ENCODE measurements around the gene CHRM5.

CHRM5 gene, protein sequence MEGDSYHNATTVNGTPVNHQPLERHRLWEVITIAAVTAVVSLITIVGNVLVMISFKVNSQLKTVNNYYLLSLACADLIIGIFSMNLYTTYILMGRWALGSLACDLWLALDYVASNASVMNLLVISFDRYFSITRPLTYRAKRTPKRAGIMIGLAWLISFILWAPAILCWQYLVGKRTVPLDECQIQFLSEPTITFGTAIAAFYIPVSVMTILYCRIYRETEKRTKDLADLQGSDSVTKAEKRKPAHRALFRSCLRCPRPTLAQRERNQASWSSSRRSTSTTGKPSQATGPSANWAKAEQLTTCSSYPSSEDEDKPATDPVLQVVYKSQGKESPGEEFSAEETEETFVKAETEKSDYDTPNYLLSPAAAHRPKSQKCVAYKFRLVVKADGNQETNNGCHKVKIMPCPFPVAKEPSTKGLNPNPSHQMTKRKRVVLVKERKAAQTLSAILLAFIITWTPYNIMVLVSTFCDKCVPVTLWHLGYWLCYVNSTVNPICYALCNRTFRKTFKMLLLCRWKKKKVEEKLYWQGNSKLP
- 0 to 0.19 (median 0) reads per million in 3 donors for total RNA-seq

DNA sequence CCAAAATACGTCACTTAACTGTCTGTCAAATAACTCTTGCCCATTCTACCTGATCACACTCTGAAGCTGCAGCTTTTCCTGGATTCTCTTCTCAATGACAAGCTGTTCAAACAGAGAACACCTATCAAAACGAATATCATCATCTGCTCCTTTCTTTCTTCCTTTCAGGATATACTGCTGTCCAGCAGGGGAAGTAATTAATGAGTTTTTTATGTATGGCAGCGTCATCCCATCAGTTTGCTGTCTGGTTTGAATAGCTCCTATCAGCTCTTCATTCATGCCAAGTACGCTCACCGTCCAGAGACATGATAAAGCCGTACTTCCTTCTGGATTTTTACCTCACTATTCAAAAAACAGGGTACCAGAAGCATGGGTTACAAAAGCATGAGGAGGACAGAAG is at the start of gene CHRM5:
CHRM5 (plus strand) TSS at position 274 of the 400 bp plus-strand sequence. CDS start 94,221 bp downstream, outside the sequence.
- Histone ChIP-seq H3K36me3 (ENCODE audit: control insufficient read depth, insufficient read depth, low read length) (no peaks in the 10 kb centered on the region), H3K27ac (ENCODE audit: insufficient read depth, low read length, poor library complexity, severe bottlenecking) (no peak within 1 kb of the TSS), H3K4me1 (ENCODE audit: control insufficient read depth, insufficient read depth, low read length, poor library complexity, severe bottlenecking) (no peaks in the 10 kb centered on the region), H3K9me3 (ENCODE audit: control insufficient read depth, low read length) (no peaks in the 10 kb centered on the region), H3K4me3 (ENCODE audit: insufficient read depth, low read depth, low read length, poor library complexity, severe bottlenecking) (no peak within 1 kb of the TSS), H3K27me3 (replicated peaks; ENCODE audit: control insufficient read depth, insufficient read depth, low read length, poor library complexity, severe bottlenecking) (no peaks in the 10 kb centered on the region)
- DNase-seq = no peak

DNA sequence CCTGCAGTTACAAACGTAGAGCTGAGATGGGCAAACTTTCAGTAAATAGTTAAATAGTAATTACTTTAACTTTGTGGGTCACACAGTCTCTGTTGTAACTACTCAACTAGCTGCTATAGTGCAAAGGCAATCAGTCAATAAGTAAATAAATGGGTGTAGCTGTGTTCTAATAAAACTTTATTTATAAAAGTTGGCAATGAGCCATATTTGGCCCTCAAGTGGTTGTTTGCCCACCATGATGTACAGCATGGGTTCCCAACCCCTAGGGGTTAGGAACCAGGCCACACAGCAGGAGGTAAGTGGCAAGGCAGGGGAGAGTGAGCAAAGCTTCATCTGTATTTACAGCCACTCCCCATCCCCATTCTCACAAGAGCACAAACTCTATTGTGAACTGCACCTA is 44.9 kb upstream of the CHRM5 start:
- Histone ChIP-seq H3K4me1 (ENCODE audit: control insufficient read depth, insufficient read depth, low read length, poor library complexity, severe bottlenecking) (no peaks in the 10 kb centered on the region), H3K27ac (ENCODE audit: insufficient read depth, low read length, poor library complexity, severe bottlenecking) (no peak overlapping the region), H3K9me3 (ENCODE audit: control insufficient read depth, low read length) (no peaks in the 10 kb centered on the region), H3K4me3 (ENCODE audit: insufficient read depth, low read depth, low read length, poor library complexity, severe bottlenecking) (no peak overlapping the region), H3K36me3 (ENCODE audit: control insufficient read depth, insufficient read depth, low read length) (no peaks in the 10 kb centered on the region), H3K27me3 (replicated peaks; ENCODE audit: control insufficient read depth, insufficient read depth, low read length, poor library complexity, severe bottlenecking) (no peaks in the 10 kb centered on the region)
- no peak for DNase-seq

DNA sequence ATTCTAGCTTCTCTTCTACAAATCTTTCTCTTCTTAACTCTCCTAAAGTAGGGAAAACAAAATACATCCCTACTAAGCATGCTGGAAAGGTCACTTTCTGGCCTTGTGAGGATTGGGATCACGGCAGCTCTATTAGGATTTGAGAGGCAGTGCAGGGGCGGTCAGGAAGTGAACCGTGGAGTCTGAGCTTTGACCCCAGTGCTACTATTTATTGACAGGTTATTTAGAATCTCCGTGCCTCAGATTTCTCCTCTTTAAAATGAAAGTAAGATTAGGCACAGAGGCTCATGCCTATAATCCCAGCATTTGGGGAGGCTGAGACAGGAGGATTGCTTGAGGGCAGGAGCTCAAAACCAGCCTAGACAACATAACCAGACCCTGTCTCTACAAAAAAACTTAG is 42.0 kb upstream of the CHRM5 start:
- no peak overlapping the region for H3K27ac ChIP-seq (ENCODE audit: insufficient read depth, low read length, poor library complexity, severe bottlenecking)
- H3K36me3 ChIP-seq (ENCODE audit: control insufficient read depth, insufficient read depth, low read length) = no peaks in the 10 kb centered on the region
- H3K4me1 ChIP-seq (ENCODE audit: control insufficient read depth, insufficient read depth, low read length, poor library complexity, severe bottlenecking) = no peaks in the 10 kb centered on the region
- DNase-seq = no peak
- no peaks in the 10 kb centered on the region for H3K9me3 ChIP-seq (ENCODE audit: control insufficient read depth, low read length)
- H3K27me3 ChIP-seq (replicated peaks; ENCODE audit: control insufficient read depth, insufficient read depth, low read length, poor library complexity, severe bottlenecking) = no peaks in the 10 kb centered on the region
- no peak overlapping the region for H3K4me3 ChIP-seq (ENCODE audit: insufficient read depth, low read depth, low read length, poor library complexity, severe bottlenecking)

DNA sequence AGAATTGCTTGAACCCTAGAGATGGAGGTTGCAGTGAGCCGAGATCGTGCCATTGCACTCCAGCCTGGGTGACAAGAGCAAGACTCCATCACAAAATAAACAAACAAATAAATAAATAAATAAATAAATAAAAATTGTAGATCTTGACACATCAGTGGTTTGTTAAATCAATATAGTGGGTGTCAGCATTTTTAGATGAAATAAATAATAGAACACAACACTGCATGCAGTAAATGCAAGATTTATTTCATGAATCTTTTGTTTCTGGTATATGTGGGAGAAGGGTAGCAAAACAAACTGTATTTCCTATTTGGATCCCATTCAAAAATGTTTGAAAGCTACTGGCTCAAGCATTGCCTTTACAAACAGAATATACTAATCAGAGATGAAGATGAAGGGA is 35.6 kb upstream of the CHRM5 start:
- no peak for DNase-seq
- Histone ChIP-seq H3K4me3 (ENCODE audit: insufficient read depth, low read depth, low read length, poor library complexity, severe bottlenecking) (no peak overlapping the region), H3K36me3 (ENCODE audit: control insufficient read depth, insufficient read depth, low read length) (no peaks in the 10 kb centered on the region), H3K27me3 (replicated peaks; ENCODE audit: control insufficient read depth, insufficient read depth, low read length, poor library complexity, severe bottlenecking) (no peaks in the 10 kb centered on the region), H3K4me1 (ENCODE audit: control insufficient read depth, insufficient read depth, low read length, poor library complexity, severe bottlenecking) (no peaks in the 10 kb centered on the region), H3K9me3 (ENCODE audit: control insufficient read depth, low read length) (no peaks in the 10 kb centered on the region), H3K27ac (ENCODE audit: insufficient read depth, low read length, poor library complexity, severe bottlenecking) (no peak overlapping the region)

DNA sequence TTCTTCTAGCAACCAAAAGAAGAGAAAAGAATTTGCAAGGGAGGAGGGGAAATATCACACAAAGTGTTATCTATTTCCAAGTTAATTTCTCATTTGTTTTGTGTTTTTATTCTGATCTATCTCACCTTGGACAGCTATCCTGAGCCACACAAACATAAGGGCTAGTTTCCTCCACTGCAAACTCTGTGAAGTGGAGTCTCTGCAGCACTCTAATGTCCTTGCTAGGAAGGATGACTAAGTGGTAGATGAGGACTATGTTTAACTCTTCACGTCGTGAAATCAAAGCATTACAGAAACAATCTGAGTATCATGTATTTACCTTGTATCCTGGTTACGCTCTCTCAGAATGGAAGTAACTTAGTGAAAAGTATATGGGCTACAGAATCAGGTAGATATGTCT is 33.9 kb upstream of the CHRM5 start:
- no peaks in the 10 kb centered on the region for H3K27me3 ChIP-seq (replicated peaks; ENCODE audit: control insufficient read depth, insufficient read depth, low read length, poor library complexity, severe bottlenecking)
- H3K36me3 ChIP-seq (ENCODE audit: control insufficient read depth, insufficient read depth, low read length) = no peaks in the 10 kb centered on the region
- no peak overlapping the region for H3K4me3 ChIP-seq (ENCODE audit: insufficient read depth, low read depth, low read length, poor library complexity, severe bottlenecking)
- DNase-seq = no peak
- no peaks in the 10 kb centered on the region for H3K9me3 ChIP-seq (ENCODE audit: control insufficient read depth, low read length)
- no peak overlapping the region for H3K27ac ChIP-seq (ENCODE audit: insufficient read depth, low read length, poor library complexity, severe bottlenecking)
- H3K4me1 ChIP-seq (ENCODE audit: control insufficient read depth, insufficient read depth, low read length, poor library complexity, severe bottlenecking) = no peaks in the 10 kb centered on the region

DNA sequence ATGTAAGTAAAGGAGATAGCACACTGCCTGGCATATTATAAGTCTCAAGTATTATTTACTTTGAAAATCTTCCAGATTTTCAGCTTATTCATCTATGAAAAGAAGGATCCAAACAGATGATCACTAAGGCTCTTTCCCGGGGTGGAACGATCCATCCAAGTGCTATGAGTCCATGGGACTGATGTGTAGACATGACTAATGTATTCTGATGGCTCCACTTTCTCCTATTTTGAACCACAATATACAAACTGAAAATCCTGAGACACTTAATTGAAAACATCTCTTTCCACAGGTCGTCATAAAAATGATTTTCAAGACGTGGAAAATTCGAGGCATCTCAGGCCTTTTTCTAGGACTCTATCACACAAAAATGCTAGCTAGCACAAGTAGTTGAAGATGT is 33.4 kb upstream of the CHRM5 start:
- Histone ChIP-seq H3K36me3 (ENCODE audit: control insufficient read depth, insufficient read depth, low read length) (no peaks in the 10 kb centered on the region), H3K27me3 (replicated peaks; ENCODE audit: control insufficient read depth, insufficient read depth, low read length, poor library complexity, severe bottlenecking) (no peaks in the 10 kb centered on the region), H3K4me1 (ENCODE audit: control insufficient read depth, insufficient read depth, low read length, poor library complexity, severe bottlenecking) (no peaks in the 10 kb centered on the region), H3K4me3 (ENCODE audit: insufficient read depth, low read depth, low read length, poor library complexity, severe bottlenecking) (no peak overlapping the region), H3K9me3 (ENCODE audit: control insufficient read depth, low read length) (no peaks in the 10 kb centered on the region), H3K27ac (ENCODE audit: insufficient read depth, low read length, poor library complexity, severe bottlenecking) (no peak overlapping the region)
- no peak for DNase-seq

DNA sequence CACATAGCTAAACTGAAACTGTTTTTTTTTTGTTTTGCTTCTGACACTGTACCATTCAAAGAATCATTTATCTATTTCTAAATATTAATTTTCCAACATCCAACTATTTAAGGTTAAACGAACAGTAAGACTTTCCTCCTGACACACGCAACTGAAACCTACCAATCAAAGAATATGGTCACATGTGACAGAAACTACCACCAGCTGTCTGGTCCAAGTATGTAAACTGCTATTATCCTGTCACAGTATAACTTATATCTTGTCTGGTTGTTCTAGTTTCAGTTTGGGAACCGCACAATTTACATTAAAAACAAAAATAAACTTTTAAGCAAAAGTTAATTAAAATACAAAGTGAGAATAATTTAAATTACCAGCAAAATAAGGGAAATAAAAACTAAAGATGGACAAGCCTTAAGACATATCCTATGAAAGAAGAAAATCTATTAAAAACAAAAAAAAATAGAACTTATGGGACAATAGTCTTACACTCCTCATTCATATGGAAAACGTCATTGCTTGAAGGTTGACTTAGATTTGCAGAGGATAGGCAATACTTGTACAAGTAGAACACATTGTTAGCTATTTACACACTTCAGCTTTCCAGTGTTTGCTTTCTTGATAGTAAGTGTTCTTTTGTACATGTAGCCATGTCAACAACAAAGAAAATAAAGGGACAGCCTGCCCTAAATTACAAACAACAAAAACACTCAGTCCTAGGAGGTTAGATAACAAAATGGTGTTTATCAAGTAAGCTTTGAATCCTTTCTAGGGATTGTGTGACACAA is 26.8 kb upstream of the CHRM5 start:
- Histone ChIP-seq H3K9me3 (ENCODE audit: control insufficient read depth, low read length) (no peaks in the 10 kb centered on the region), H3K27ac (ENCODE audit: insufficient read depth, low read length, poor library complexity, severe bottlenecking) (no peak overlapping the region), H3K36me3 (ENCODE audit: control insufficient read depth, insufficient read depth, low read length) (no peaks in the 10 kb centered on the region), H3K27me3 (replicated peaks; ENCODE audit: control insufficient read depth, insufficient read depth, low read length, poor library complexity, severe bottlenecking) (no peaks in the 10 kb centered on the region), H3K4me3 (ENCODE audit: insufficient read depth, low read depth, low read length, poor library complexity, severe bottlenecking) (no peak overlapping the region), H3K4me1 (ENCODE audit: control insufficient read depth, insufficient read depth, low read length, poor library complexity, severe bottlenecking) (no peaks in the 10 kb centered on the region)
- DNase-seq = no peak

DNA sequence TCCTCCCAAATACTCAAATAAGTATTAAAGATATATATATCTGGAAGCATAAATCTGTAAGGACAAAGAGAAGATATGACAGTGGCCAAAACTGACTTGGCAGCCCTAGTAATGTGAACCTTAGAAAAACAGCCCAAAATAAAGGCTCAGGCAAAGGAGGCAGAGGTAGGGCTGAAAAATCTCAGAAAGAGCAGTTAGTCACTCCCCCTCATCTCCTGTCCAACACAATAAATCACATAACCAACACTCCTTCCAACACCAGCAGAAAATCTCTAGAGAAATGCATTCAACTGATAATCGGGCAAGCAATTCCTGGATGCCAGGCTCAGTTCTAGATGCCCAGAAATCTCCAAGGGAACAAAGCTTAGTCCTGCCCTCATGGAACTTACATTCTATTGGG is 22.1 kb upstream of the CHRM5 start:
- no peak for DNase-seq
- no peaks in the 10 kb centered on the region for H3K27me3 ChIP-seq (replicated peaks; ENCODE audit: control insufficient read depth, insufficient read depth, low read length, poor library complexity, severe bottlenecking)
- H3K4me1 ChIP-seq (ENCODE audit: control insufficient read depth, insufficient read depth, low read length, poor library complexity, severe bottlenecking) = no peaks in the 10 kb centered on the region
- no peak overlapping the region for H3K4me3 ChIP-seq (ENCODE audit: insufficient read depth, low read depth, low read length, poor library complexity, severe bottlenecking)
- H3K27ac ChIP-seq (ENCODE audit: insufficient read depth, low read length, poor library complexity, severe bottlenecking) = no peak overlapping the region
- no peaks in the 10 kb centered on the region for H3K9me3 ChIP-seq (ENCODE audit: control insufficient read depth, low read length)
- no peaks in the 10 kb centered on the region for H3K36me3 ChIP-seq (ENCODE audit: control insufficient read depth, insufficient read depth, low read length)

DNA sequence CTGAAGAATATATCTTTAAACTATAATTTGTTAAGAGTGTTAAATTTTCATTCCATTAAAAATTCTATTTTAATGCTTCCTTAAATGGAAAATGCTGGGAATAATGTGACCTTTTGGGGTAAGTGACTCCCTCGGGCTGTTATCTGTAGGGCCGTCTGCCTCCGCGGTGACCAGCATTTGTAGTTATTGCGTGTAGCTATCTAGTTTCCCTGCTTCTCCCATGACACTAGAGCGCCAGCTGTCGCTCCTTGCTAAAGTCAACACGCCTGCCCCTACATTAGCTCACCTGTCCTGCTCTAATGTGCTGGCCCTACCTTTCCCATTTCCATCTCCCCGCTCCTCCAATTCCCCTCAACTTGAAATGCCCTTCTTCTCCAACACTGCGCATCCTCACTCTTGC is 12.4 kb upstream of the CHRM5 start:
- no peaks in the 10 kb centered on the region for H3K27me3 ChIP-seq (replicated peaks; ENCODE audit: control insufficient read depth, insufficient read depth, low read length, poor library complexity, severe bottlenecking)
- no peaks in the 10 kb centered on the region for H3K9me3 ChIP-seq (ENCODE audit: control insufficient read depth, low read length)
- DNase-seq = no peak

DNA sequence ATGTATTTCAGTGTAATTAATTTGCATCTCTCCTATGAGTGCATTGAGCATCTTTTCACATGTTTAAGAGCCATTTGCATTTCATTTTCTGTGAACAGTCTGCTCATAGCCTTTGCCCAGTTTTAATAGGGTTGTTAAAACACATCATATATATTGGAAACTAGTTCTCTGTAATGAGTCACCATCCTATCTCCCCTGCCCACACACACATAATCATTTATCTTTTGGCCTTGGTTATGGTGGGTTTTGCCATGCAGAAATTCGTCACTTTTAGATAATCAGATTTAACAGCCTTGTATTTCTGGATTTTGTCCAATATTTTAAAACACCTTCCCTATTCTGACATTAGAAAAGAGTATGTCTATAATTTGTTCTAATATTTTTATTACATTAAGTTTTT is 11.9 kb upstream of the CHRM5 start:
- no peaks in the 10 kb centered on the region for H3K9me3 ChIP-seq (ENCODE audit: control insufficient read depth, low read length)
- H3K4me1 ChIP-seq (ENCODE audit: control insufficient read depth, insufficient read depth, low read length, poor library complexity, severe bottlenecking) = no peaks in the 10 kb centered on the region
- DNase-seq = no peak
- no peaks in the 10 kb centered on the region for H3K27me3 ChIP-seq (replicated peaks; ENCODE audit: control insufficient read depth, insufficient read depth, low read length, poor library complexity, severe bottlenecking)
- no peaks in the 10 kb centered on the region for H3K36me3 ChIP-seq (ENCODE audit: control insufficient read depth, insufficient read depth, low read length)
- no peak overlapping the region for H3K4me3 ChIP-seq (ENCODE audit: insufficient read depth, low read depth, low read length, poor library complexity, severe bottlenecking)
- no peak overlapping the region for H3K27ac ChIP-seq (ENCODE audit: insufficient read depth, low read length, poor library complexity, severe bottlenecking)

More for the DNA sequence above, 12.4 kb upstream of the CHRM5 start:
- Histone ChIP-seq H3K4me1 (ENCODE audit: control insufficient read depth, insufficient read depth, low read length, poor library complexity, severe bottlenecking) (no peaks in the 10 kb centered on the region), H3K36me3 (ENCODE audit: control insufficient read depth, insufficient read depth, low read length) (no peaks in the 10 kb centered on the region), H3K27ac (ENCODE audit: insufficient read depth, low read length, poor library complexity, severe bottlenecking) (no peak overlapping the region), H3K4me3 (ENCODE audit: insufficient read depth, low read depth, low read length, poor library complexity, severe bottlenecking) (no peak overlapping the region)
